HG03558 (cell line): ENCODE data around the gene TMEM147.

Experiments used
- ATAC-seq: cut with Tn5 transposase; IDR thresholded peaks from one replicate; pipeline ENCODE4 v1.9.1; 2021; ENCODE audit warnings: moderate number of reproducible peaks; ENCODE audit not compliant: unreplicated experiment; ENCODE audit errors: extremely low read depth

TMEM147 gene

DNA sequence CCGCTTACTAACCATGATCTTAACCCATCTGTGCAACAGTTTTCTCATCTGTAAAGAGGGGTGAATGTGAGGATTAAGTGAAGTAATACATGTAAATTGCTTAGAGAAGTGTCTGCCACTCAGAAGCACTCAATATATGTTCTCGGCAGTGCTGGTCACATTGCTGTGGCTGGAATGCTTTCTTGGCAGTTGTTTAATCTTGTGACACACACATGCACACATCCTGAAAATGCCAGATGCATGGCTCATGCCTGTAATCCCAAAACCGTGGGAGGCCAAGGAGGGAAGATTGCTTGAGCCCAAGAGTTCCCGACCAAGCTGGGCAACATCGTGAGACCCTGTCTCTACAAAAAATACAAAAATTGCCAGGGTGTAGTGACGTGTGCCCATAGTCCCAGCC lies 27.1 kb upstream of the TMEM147 start:
- no peak for ATAC-seq

DNA sequence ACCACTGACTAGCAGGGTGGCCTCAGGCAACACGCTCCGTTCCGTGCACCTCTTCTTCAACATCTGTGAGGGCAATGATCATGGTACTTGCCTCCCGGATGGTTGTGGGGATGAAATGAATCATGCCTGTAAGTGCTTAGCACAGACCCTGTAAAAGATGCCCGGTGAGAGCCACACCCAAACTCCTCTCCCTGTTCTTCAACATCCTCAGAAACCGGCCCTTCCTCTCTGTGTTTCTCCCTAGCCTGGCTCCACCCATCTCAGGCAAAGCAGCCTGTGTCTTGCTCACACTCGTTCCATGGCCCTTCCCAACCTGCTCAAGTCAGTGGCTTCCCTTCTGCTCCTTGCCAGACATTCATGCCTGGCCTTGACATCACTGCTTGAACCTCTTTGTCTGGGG lies 26.1 kb upstream of the TMEM147 start:
- no peak for ATAC-seq

DNA sequence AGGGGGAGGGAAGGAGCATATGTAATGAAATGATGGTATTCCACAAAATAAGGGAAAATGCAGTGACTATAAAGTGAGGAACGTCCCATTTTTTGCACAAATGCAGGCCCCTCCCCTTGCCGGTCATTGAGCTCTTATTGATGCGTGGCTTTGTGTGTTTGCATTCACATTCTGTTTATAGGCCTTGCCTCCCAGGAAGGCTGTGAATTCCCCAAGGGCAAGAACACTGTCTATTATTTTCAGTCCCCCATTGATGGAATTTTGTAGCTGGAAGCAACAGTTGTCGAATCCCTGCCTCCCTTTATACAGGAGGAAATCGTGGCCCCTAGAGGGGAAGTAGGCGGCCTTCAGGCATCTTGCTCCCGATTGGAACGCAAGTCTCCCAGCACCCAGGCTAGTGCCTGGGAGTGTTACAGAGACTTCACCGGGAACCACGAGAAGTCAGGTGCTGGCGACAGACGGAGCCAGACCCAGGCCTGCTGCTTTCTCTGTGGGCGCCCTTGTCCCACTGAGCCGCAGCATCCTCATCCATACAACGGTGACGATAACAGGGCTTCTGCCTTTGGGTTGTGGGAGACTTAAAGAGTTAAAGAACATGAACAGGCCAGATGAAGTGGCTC lies 24.2 kb upstream of the TMEM147 start:
- no peak for ATAC-seq

DNA sequence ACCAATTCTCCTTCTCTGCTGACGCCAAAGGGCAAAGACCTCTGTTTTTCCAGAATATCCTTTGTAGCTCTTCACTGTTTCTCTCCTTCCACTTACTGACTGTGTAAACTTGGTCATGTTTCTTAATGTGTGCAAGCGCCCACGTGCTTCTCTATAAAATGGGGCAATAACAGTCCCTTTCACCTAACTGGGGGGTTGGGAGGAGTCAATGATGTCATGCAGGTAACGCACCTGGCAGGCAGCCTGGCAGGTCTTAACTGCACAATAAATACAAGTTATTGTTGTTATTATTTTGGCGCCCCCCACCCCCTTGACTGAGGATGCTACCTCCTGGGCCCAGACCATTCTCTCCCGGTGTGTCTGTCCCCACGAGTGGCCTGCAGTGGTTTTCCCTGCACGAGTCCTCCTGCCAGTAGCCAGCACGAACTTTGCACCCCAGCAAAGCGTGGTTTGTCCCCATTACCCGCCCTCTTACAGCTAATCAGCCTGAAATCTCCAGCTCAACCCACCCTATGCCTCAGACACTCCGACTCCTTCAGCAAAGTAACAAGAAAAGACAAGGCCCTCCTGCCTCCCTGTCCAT lies 22.6 kb upstream of the TMEM147 start:
- ATAC-seq, result no peak

DNA sequence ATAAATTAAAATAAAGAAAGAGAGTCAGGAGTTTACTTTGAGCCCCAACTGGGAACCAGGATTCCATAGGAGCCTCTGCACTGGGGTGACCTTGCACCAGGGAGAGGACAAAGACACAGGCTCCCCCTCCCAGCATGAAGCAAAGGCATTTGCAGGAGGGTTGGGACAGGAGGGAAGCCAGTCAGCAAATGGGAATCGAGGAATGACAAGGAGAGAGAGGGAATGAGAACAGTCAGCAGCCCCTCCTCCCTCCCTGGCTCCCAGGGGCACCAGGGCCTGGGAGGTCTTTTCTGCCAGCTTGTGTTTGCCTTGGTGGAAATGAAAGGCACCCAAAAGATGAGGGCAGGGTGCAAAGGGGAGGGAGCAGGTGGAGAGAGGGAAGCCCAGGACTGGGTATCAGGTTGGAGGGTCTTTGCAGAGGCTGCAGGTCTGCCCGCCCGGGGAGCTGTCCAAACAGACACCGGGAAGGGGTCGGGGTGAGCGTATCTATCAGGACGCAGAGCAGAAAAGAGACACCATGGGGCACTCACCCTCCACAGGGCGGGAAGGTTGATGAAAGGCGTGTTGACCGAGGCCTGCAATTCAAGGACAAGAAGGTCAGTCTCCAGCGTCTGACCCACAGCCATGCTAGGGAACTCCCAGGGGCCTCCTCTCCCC lies 21.1 kb upstream of the TMEM147 start:
- ATAC-seq, result no peak

DNA sequence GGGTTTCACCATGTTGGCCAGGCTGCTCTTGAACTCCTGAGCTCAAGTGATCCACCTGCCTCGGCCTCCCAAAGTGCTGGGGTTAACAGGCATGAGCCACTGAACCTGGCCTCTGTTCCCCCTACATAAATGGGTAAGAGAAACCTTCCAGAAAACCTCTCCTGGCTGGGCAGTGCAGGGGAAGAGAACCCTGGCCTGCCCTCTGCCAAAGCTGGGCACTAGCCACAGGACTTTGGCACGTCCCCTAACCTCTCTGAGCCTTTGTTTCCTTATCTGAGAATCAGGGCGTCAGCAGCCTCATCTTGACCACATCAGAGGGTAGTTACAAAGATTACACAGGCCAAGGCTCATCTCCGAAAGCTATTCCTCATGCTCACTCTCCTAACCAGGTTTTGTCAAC lies 19.6 kb upstream of the TMEM147 start:
- ATAC-seq, result no peak

DNA sequence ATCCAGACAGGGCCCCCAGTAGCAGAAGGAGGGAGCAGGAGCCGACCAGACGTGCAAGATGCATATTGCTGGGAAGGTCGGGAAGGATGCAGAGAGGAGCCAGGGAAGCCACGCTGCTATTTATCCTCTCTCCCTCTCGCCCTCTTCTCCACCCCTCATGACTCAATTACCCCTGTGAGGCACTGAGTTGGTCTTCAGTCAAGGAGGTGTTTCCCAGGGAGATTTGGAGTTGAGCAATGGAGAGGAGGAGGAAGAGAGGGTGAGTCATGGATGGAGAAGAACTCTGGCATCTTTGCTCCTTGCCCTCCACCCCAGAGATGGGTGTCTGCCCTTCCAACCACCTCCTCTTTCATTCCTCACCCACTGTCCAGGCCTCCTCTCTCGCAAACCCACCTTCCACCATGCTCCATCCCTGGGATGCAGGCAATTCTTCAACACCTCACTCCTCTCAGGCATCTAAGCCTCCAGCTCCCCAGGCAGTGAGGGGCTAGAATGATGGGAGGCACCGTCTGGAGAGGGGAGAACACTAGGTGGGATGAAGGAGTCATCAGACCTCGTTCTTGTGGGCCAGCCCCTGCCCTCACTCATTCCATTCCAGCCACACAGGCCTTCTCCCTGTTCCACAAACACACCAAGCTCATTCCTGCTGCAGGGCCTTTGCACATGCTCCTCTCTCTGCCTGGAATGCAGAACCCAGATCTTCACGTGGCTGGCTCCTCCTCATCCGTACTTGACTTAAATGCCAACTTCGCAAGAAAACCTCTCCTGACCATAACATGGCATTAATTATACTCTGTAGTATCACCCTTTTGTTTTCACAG lies 17.0 kb upstream of the TMEM147 start, which contains the start of gene SBSN:
Gene SBSN, minus strand, starts transcription at position 94 of the 821 bp plus-strand sequence. Its CDS starts 30 bp downstream, at position 64.
- ATAC-seq, result no peak

DNA sequence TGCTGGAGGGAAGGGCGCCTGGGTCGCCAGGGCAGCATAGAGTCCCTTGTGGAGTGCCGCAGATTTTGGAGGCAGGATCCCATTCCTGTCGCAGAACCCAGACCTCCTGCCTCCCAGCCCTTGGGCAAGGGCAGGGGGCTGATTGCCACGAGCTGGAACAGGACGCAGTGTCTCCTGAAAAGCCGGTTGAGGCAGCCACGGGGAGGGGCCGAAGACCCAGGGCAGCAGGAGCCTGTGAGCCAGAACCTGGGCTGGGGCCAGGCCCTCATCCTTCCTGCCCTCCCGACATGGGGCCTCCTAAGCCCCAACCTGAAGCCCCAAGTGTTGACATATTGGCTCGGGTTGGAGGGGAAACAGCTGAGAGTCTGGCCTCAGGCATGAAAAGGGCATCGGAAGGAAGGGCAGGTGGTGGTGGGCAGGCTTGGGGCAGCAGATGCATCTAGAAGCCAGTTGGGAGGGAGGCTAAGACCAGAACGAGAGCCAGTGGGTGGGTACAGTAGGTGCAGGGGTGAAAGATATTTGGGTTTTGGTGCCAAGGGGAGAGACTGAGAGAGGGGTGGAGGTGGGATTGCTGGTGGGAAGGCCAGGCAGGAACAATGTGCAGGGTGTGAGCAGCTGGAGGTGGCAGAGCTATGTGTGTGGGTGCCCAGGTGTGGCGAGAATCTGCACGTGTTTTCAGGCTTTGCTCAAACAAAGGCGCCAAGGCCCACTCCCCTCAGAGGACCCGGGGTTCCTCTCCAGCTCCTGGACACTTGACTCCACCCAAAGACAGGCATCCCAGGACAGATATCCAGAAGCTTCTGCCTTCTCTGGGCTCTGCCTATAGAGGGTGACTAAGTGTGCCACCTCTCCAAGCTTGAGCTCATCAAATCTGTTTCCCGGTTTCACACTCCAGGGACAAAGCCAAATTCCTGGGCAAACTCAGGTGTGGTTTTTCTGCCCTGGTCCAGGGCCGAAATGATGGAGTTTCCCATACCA lies 15.9 kb upstream of the TMEM147 start:
- no peak for ATAC-seq

DNA sequence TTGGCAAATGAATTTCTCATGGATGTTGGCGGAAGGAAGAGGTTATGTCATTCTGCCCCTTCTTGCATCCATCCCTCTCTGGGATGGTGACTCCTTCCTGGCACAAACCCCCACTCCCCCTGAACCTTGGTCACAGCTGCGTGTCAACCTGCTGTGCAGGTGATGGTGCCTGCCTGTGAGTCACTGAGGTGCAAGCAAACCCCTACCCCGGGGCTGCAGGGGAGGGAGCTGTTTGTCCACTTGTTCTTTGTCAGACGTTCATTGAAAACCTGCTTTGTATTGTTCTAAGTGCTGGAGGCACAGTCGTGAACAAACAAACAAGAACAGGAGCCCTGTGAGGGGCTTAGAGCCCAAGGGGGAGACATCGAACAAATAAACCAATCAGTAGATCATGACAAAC lies 14.1 kb upstream of the TMEM147 start:
- no peak for ATAC-seq

DNA sequence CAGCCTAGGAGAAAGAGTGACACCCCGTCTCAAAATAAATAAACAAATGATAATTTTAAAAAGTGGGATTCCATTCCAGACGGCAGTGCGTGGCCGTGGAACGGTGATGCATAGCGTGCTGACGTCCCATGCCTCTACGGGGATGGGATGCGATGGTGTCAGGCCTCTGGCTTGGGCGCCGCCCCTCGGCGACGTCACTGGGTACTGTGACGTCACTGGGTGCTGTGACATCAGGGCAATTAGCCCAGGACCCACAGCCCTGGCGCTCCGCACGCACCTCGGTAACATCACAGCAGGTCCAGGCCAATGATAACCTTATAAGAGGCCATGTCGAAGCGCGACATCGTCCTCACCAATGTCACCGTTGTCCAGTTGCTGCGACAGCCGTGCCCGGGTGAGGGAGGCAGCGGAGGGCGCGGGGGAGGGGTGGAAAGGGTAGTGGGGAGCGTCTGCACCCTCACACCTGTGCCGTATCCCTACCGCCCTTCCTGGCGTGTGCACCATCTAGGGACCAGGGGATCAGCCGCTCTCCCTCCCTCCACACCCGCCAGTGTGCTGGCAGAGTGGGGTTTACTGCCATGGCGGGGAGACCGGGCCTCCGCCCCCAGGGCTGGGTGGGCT lies 12.1 kb upstream of the TMEM147 start, which contains the start of gene GAPDHS:
Gene GAPDHS, plus strand, starts transcription at position 256 of the 621 bp plus-strand sequence. Its CDS starts 72 bp downstream, at position 328.
- no peak for ATAC-seq

DNA sequence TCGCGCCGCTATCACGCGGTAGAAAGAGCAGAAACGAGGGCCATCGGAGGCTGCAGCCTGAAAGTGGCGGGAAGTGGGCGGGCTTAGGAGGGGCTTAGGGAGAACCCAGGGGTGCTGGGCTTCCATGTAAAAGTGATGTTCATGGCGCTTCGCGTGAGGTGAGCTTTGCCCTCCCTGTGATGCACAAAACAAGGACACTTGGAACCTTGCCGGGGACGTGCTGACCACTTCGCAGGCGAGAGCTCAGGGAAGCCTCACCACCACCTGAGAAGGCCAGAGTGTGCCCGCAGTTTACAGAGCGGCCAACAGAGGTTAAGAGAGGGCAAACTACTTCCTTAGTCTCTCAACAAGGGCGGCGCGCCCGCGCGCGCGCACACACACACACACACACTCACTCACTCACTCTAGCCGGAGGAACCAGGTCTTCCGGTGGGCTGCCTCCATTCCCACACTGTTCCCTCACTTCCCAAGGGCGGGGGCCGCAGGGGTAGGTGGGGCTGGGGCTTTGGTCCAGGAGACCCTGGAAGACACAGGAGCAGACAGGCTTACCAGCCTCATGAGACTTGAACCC lies 11.5 kb upstream of the TMEM147 start:
- ATAC-seq, result no peak

DNA sequence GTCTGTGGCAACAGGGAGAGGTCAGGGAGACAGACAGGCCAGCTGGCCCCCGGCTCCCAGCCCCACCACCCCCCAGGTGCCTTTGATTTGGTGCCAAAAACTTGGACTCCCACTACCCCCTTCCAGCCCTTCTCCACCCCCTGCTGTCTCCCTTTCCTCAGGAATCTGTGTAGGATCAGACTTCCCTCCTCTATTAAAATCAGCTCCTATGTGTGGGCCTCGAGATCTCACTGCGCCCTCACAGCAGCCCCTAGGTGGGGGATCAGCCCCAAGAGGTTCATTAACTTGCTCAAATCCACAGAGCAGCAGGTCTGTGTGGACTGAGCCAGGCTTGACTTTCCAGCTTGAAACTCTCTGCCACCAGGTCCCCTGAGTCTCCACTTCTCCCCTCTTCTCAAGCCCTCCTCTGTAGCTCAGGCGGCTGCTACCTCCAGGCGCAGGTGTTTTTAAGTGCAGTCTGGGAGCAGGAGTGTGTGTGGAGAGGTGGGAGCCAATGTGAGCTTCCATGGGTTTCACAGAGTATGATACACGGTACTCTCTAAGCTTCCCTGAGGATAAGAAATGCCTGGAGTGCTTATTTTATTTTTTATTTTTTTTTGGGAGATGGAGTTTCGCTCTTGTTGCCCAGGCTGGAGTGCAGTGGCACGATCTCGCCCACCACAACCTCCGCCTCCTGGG lies 10.5 kb upstream of the TMEM147 start:
- ATAC-seq, result no peak

DNA sequence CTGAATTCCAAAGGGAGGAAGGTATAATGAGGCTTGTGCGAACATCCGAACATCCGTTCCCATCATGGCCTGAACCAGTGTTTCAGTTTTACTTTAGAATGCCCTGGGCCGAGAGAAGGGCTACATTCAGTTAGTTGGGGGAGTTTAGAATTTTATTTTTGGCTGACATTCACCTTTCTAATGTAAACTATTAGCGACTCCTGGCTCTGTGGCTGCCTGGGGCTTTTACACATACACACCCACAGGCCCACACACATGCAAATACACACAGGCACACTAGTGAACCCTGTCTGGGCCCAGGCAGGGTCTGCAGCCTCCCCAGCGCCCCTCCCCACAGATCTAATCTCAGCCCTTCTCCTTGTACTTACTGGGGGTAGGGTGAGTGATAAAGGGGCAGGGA lies 6.1 kb upstream of the TMEM147 start:
- ATAC-seq, result no peak

DNA sequence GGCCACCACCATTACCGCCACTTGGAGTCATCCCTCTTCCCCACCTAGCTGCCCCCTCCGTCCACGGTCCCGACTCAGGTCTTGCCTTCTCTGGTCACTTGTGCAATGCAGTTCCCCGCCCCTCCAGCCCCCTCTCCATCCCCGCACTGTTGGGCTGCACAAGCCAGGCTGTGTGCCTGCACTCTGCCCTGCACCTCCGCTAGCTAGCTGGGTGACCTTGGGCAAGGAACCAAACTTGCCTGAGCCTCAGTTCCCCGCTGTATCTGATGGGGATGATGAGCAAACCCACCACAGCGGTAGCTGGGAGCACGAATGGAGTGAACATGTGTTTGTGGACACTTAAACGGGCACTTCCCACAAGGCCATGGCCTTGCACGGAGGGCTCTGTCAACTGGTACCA lies 5.6 kb upstream of the TMEM147 start:
- ATAC-seq, result no peak

DNA sequence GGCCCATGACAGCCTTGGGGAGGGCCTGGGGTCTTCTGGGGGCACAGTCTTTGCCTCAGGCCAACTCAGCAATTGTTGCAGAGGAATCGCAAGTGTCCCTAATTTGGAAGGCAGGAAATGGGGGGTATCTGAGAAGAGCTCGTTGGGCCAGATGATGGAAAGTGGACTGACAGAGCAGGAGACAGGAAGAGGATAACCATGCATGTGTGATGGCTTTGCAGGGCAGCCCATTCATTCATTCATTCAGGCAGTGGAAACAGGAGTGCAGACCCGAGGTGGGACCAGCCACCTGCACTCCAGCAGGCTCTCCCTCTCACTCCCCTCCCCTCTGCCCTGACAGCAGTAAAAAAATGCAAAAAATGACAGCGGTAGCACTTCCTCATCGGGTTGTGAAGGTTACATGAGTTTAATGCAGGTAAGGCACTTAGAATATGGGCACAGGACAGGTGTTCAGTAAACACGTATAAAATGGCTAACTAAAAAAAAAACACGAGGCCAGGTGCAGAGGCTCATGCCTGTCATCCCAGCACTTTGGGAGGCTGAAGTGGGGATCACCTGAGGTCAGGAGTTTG lies 5.0 kb upstream of the TMEM147 start:
- no peak for ATAC-seq

DNA sequence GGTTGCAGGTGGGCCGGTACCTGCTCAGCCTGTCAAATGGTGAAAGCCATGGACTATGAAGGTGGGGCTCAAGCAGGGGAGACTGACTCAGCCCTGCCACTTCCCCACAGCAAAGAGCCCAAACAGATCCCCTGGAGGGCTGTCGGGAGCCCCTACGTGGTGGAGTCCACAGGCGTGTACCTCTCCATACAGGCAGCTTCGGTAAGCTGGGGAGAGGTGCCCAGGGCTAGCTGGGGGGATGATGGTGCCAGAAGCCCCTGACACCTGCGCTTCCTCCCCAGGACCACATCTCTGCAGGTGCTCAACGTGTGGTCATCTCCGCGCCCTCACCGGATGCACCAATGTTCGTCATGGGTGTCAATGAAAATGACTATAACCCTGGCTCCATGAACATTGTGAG lies 3.2 kb upstream of the TMEM147 start:
- ATAC-seq, result no peak

DNA sequence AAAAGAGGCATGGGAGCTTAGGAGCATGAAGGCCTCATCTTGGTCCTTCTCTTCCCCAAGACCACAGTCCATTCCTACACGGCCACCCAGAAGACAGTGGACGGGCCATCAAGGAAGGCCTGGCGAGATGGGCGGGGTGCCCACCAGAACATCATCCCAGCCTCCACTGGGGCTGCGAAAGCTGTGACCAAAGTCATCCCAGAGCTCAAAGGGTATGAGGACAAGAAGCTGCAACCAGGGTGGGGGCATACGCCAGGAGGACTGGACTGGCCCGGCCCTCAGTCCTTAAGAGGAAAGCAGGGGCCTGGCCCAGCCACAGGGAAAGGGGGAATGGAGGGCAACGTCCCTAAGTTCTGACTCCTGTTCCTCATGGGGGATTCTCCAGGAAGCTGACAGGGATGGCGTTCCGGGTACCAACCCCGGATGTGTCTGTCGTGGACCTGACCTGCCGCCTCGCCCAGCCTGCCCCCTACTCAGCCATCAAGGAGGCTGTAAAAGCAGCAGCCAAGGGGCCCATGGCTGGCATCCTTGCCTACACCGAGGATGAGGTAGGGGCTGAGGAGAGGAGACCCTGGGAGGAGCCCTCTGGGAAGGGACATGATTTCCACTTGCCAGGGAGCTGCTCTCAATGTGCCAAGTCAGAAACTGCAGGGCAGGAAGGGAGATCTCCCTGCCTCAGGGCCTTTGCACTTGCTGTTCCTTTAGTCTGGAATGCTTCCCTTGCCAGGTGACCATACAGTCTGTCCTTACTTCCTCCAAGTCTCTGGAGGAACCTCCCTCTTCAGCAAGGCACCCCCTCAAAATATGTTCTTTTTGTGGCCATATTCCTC lies 1.9 kb upstream of the TMEM147 start:
- ATAC-seq, result no peak
